CD4-positive, alpha-beta memory T cell (primary cell): ENCODE data around the gene ZNF625. TPM values are rescaled to one million over a fixed set of nuclear protein-coding genes. Genes with fewer than 3 reads are reported as not detected.
A peak's percentile ranks its signal among the peaks of the same experiment; 100 is the strongest.

Experiments
- CTCF ChIA-PET: fragments of 350-600 bp; sonication (Branson Sonifier 250); formaldehyde crosslinking; loops from one replicate; lab custom pipeline; 2021; ENCODE audit warnings: inconsistent platforms; ENCODE audit not compliant: partially characterized antibody; lab: Charles Lee
- POLR2A ChIA-PET: fragments of 350-600 bp; sonication (Branson Sonifier 250); formaldehyde crosslinking; loops from one replicate; lab custom pipeline; 2021; ENCODE audit not compliant: partially characterized antibody; lab: Charles Lee
- DNase-seq, 5 donors: peaks; one replicate each; pipeline versions ENCODE4 v3.0.0 to v3.0.0-alpha.2; 2020 to 2022; ENCODE audit warnings: mixed read lengths in 1 of 5
- H3K27ac ChIP-seq: one replicate; pipeline ENCODE4 v1.7.0; 2013; ENCODE audit warnings: low read depth, low read length
- H3K27me3 ChIP-seq: 2 replicates; pipeline ENCODE4 v1.7.0; 2013; ENCODE audit warnings: mild to moderate bottlenecking, low read length, moderate library complexity; ENCODE audit not compliant: insufficient read depth
- H3K36me3 ChIP-seq: 2 replicates; pipeline ENCODE4 v1.7.0; 2013; ENCODE audit warnings: mild to moderate bottlenecking, low read length, moderate library complexity; ENCODE audit not compliant: insufficient read depth
- H3K4me1 ChIP-seq: 2 replicates; pipeline ENCODE4 v1.7.0; 2013; ENCODE audit warnings: mild to moderate bottlenecking, low read length, moderate library complexity; ENCODE audit not compliant: insufficient read depth
- H3K4me3 ChIP-seq, 2 donors: one replicate each; pipeline ENCODE4 v1.7.0; 2013; ENCODE audit warnings: low read length in 2 of 2, mild to moderate bottlenecking in 1 of 2
- H3K9me3 ChIP-seq, 2 donors: one replicate each; pipeline ENCODE4 v1.7.0; 2013; ENCODE audit warnings: low read length in 2 of 2, control low read depth in 1 of 2; ENCODE audit not compliant: control insufficient read depth in 1 of 2
- H3K27ac Mint-ChIP-seq, 7 donors: one replicate each; pipeline ENCODE4 v1.8.0; 2020 to 2021; ENCODE audit warnings: mixed read lengths in 7 of 7, mild to moderate bottlenecking in 6 of 7, inconsistent platforms in 3 of 7, moderate library complexity in 3 of 7
- H3K27me3 Mint-ChIP-seq, 2 donors: one replicate each; pipeline ENCODE4 v1.8.0; 2020 to 2021; ENCODE audit warnings: mixed read lengths in 2 of 2
- H3K36me3 Mint-ChIP-seq, 2 donors: one replicate each; pipeline ENCODE4 v1.8.0; 2020 to 2021; ENCODE audit warnings: mixed read lengths in 2 of 2, inconsistent platforms in 1 of 2, mild to moderate bottlenecking in 1 of 2
- H3K4me1 Mint-ChIP-seq, 4 donors: one replicate each; pipeline ENCODE4 v1.8.0; 2020 to 2021; ENCODE audit warnings: mixed read lengths in 4 of 4, mild to moderate bottlenecking in 1 of 4
- H3K4me3 Mint-ChIP-seq, 8 donors: one replicate each; pipeline ENCODE4 v1.8.0; 2020 to 2021; ENCODE audit warnings: mixed read lengths in 8 of 8, mild to moderate bottlenecking in 7 of 8, moderate library complexity in 6 of 8, inconsistent platforms in 3 of 8
- H3K9me3 Mint-ChIP-seq, 8 donors: one replicate each; pipeline ENCODE4 v1.8.0; 2020 to 2021; ENCODE audit warnings: mixed read lengths in 8 of 8, mild to moderate bottlenecking in 5 of 8, inconsistent platforms in 3 of 8, moderate library complexity in 1 of 8
- intact Hi-C: fragments of 100-400 bp; cut with micrococcal nuclease; formaldehyde crosslinking; loops from one replicate; pipeline ENCODE4 v1.15.1; 2023
- polyA plus RNA-seq, 2 donors: library from polyadenylated mRNA; unstranded; fragments of 300-500 nt; fragmentation: Illumina TruSeq; gene quantifications; one replicate each; pipeline ENCODE4 v1.2.3, GENCODE V29; 2021
- total RNA-seq, 2 experiments: library from RNA; stranded (reverse); gene quantifications; one replicate each; pipeline ENCODE4 v1.2.3, GENCODE V29; 2021

The ZNF625 gene
- total and polyA plus RNA-seq, 4 experiments from 2014 or later = 0.52 to 2.6 (median 2.1) TPM; not detected in 1

DNA sequence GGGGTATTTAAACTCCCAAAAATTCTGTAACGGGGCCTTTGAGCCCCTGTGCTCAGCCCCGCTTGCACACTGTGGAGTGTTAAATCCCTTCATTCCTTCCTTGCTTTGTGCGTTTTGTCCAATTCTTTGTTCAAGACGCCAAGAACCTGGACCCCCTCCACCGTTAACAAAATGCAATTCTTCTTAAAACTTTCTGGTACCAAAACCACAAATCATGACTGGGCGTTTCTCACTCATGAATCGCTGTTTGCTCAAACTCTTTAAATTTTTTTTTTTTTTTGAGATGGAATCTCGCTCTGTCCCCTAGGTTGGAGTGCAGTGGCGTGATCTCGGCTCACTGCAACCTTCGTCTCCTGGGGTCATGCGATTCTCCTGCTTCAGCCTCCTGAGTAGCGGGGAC lies 17.3 kb downstream of the ZNF625 start:
- CTCF ChIA-PET = interaction anchor here (1.0 to 5.5 kb wide), 6 partner anchors 24 to 357 kb away, joined by 3 to 44 read pairs (median 14); partner anchors contain the start of genes ZNF136 and ZNF700
- intact Hi-C loops = no loop called here
- H3K4me1 ChIP-seq = peaks cover 26% of the 10 kb centered on the region

DNA sequence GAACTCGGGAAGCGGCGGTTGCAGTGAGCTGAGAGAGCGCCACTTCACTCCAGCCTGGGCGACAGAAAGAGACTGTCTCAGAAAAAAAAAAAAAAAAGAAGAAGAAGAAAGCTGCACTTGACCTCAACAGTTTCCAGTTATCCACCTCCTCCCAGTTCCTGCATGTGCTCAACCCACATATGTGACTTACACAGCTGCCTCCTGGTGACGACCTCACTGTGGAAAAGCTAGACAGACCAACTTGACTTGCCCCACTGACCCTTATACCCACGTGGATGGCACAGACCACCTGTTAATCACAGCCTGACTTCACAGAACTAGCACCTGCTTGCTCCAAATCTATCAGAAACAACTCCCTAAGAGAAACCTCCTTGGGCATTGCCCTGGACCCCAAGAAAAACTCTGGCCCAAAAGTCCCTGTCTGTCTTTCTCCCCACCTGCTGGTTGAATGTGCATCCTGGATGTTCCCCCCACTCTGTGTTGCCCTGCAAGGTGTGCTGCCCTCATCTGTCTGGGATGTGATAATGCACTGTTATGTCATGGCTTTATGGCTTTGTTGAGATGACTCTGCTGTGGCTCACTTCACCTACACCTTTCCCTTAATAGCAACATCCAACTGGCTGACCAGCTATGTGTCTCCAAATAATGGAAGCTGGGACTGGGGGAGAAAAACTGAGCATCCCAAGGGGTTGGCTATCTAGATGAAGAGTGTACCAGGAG lies 19.2 kb downstream of the ZNF625 start:
- Mint-ChIP-seq H3K4me3 (peak overlapping the region in 7 of 8 donors; percentile 3 to 83 (median 33)), H3K27me3 (no peaks in the 10 kb centered on the region), H3K27ac (peak overlapping the region in 6 of 7 donors; percentile 36 to 61 (median 56)), H3K36me3 (peaks cover 46 to 49% of the 10 kb centered on the region in 2 donors), H3K9me3 (peaks cover 0 to 25% (median 18%) of the 10 kb centered on the region in 8 donors), H3K4me1 (peaks cover 28 to 43% (median 33%) of the 10 kb centered on the region in 4 donors)
- ChIA-PET CTCF (interaction anchor here (0.7 to 5.5 kb wide), 8 partner anchors 10 to 340 kb away, joined by 3 to 44 read pairs (median 4); partner anchors contain the start of gene ZNF700), POLR2A (no interaction called here)
- no peaks in the 10 kb centered on the region for H3K27me3 ChIP-seq
- H3K27ac ChIP-seq = no peak overlapping the region
- intact Hi-C loops = no loop called here
- DNase-seq = peak in 4 of 5 donors; percentile 35 to 36 (median 36)
- H3K9me3 ChIP-seq = peaks cover 4 to 14% of the 10 kb centered on the region in 2 donors
- peaks cover 21% of the 10 kb centered on the region for H3K36me3 ChIP-seq
- no peak overlapping the region for H3K4me3 ChIP-seq
- peaks cover 26% of the 10 kb centered on the region for H3K4me1 ChIP-seq

More for the DNA sequence above, 17.3 kb downstream of the ZNF625 start:
- Mint-ChIP-seq H3K27me3 (no peaks in the 10 kb centered on the region), H3K4me3 (peak overlapping the region; percentile 81 to 95 (median 91)), H3K27ac (peak overlapping the region in 6 of 7 donors; percentile 29 to 79 (median 49)), H3K4me1 (peaks cover 28 to 43% (median 33%) of the 10 kb centered on the region in 4 donors), H3K36me3 (peaks cover 28 to 32% of the 10 kb centered on the region in 2 donors), H3K9me3 (peaks cover 0 to 9% (median 1%) of the 10 kb centered on the region in 8 donors)
- no peak for DNase-seq
- POLR2A ChIA-PET = interaction anchor here (1.1 to 3.2 kb wide), 5 partner anchors 23 to 215 kb away, joined by 3 to 24 read pairs (median 12); partner anchors contain the start of genes ZNF136, ZNF44, ZNF700 and ZNF763
- H3K27me3 ChIP-seq = no peaks in the 10 kb centered on the region
- no peaks in the 10 kb centered on the region for H3K9me3 ChIP-seq
- H3K4me3 ChIP-seq = peak overlapping the region in 1 of 2 donors; percentile 66
- peaks cover 3% of the 10 kb centered on the region for H3K36me3 ChIP-seq
- H3K27ac ChIP-seq = peak overlapping the region; percentile 63

GRCh38 chr19:12133069-12133468 lies 23.5 kb downstream of the ZNF625 start:
- H3K27ac Mint-ChIP-seq = no peak overlapping the region
- H3K4me3 ChIP-seq = no peak overlapping the region
- H3K9me3 Mint-ChIP-seq = peaks cover 2 to 50% (median 42%) of the 10 kb centered on the region in 8 donors
- H3K27me3 ChIP-seq = no peaks in the 10 kb centered on the region
- POLR2A ChIA-PET = no interaction called here
- no peak overlapping the region for H3K4me3 Mint-ChIP-seq
- no peaks in the 10 kb centered on the region for H3K4me1 ChIP-seq
- H3K27ac ChIP-seq = no peak overlapping the region
- intact Hi-C loops = no loop called here
- peaks cover 4 to 16% of the 10 kb centered on the region in 2 donors for H3K9me3 ChIP-seq
- no peak for DNase-seq
- CTCF ChIA-PET = no interaction called here
- H3K36me3 Mint-ChIP-seq = peaks cover 54 to 64% of the 10 kb centered on the region in 2 donors
- H3K36me3 ChIP-seq = peaks cover 26% of the 10 kb centered on the region
- H3K4me1 Mint-ChIP-seq = peaks cover 4 to 15% (median 9%) of the 10 kb centered on the region in 4 donors
- no peaks in the 10 kb centered on the region for H3K27me3 Mint-ChIP-seq

DNA sequence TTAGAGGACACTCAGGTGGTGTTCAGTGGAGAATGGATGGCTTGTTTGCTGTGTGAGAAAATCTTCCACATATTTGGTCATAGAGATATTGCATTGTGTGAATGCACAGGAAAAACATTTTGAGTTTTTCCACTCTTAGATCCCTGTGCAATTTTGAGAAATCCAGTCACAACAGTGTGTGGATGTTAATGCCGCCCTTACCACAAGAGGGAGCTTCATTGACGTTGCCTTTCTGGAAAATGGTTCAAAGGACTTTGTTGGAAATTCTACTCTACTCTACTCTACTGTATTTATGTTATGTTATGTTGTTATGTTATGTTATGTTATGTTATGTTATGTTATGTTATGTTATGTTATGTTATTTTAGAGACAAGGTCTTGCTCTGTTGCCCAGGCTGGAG lies 29.8 kb downstream of the ZNF625 start:
- Histone ChIP-seq H3K27me3 (no peaks in the 10 kb centered on the region), H3K4me3 (no peak overlapping the region), H3K9me3 (no peaks in the 10 kb centered on the region), H3K4me1 (no peaks in the 10 kb centered on the region), H3K27ac (no peak overlapping the region), H3K36me3 (peaks cover under 1% of the 10 kb centered on the region)
- Mint-ChIP-seq H3K4me3 (no peak overlapping the region), H3K9me3 (peaks cover 2 to 25% (median 18%) of the 10 kb centered on the region in 8 donors), H3K36me3 (peaks cover 6 to 14% of the 10 kb centered on the region in 2 donors), H3K27ac (no peak overlapping the region), H3K4me1 (no peaks in the 10 kb centered on the region), H3K27me3 (no peaks in the 10 kb centered on the region)
- CTCF ChIA-PET = interaction anchor here (0.8 to 1.9 kb wide), 8 partner anchors 10 to 328 kb away, joined by 3 to 10 read pairs (median 3); partner anchors contain the start of genes ZNF20 and ZNF491
- intact Hi-C loops = no loop called here
- POLR2A ChIA-PET = no interaction called here
- DNase-seq = peak in 2 of 5 donors; percentile 7 to 12

DNA sequence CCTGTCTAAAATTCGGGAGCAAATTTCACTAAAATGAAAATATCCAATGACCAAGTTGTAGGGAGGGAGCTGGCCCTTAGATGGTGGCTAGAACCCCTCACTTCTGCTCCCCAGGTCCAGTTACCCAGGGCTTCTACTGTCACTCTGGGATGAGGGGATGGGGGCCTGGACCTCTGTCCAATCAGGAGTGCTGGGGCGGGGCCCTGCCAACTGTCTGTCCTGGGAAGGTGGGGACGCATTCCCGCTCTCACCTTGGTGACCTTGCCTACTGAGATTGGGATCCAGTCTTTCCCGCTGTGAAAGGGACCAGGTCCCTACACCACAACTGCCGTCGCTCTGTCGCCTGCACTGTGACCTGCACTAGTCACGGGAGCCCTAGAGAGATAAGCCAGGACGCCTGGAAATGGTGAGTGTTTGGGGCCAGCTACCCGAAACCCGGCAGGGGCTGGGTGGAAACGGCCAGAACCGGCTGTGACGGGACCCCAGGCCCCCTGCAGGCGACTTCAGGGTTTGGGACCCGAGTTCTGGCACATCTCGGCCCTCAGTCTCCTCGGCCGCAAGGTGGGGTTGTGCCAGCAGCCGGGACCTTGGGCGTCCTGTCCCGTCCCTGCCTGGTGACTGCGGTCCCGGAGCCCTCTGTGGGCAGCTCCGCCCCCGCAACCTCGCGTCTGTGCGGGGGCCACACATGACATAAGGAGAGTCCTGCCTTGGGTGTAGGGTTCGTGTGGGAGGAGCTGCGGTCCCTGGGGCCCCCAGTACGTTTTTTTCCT lies 39.1 kb downstream of the ZNF625 start:
- intact Hi-C loops = no loop called here
- no peaks in the 10 kb centered on the region for H3K9me3 ChIP-seq
- Mint-ChIP-seq H3K4me1 (no peaks in the 10 kb centered on the region), H3K36me3 (no peaks in the 10 kb centered on the region), H3K27ac (no peak overlapping the region), H3K27me3 (no peaks in the 10 kb centered on the region), H3K9me3 (peaks cover 3 to 31% (median 10%) of the 10 kb centered on the region in 8 donors), H3K4me3 (no peak overlapping the region)
- no peak for DNase-seq
- ChIA-PET CTCF (interaction anchor here (2.4 kb wide), 1 partner anchor 58 kb away, joined by 7 read pairs; no protein-coding TSS in a partner anchor), POLR2A (no interaction called here)
- no peaks in the 10 kb centered on the region for H3K27me3 ChIP-seq
- H3K4me1 ChIP-seq = no peaks in the 10 kb centered on the region
- no peak overlapping the region for H3K27ac ChIP-seq
- no peaks in the 10 kb centered on the region for H3K36me3 ChIP-seq
- H3K4me3 ChIP-seq = no peak overlapping the region

GRCh38 chr19:12113121-12113520 lies 43.4 kb downstream of the ZNF625 start:
- no peaks in the 10 kb centered on the region for H3K27me3 Mint-ChIP-seq
- H3K4me3 ChIP-seq = no peak overlapping the region
- H3K36me3 Mint-ChIP-seq = no peaks in the 10 kb centered on the region
- no peaks in the 10 kb centered on the region for H3K9me3 ChIP-seq
- no peaks in the 10 kb centered on the region for H3K27me3 ChIP-seq
- H3K9me3 Mint-ChIP-seq = peaks cover 3 to 43% (median 17%) of the 10 kb centered on the region in 8 donors
- CTCF ChIA-PET = no interaction called here
- no peak overlapping the region for H3K4me3 Mint-ChIP-seq
- H3K27ac ChIP-seq = no peak overlapping the region
- no peaks in the 10 kb centered on the region for H3K4me1 Mint-ChIP-seq
- POLR2A ChIA-PET = no interaction called here
- H3K36me3 ChIP-seq = no peaks in the 10 kb centered on the region
- no peaks in the 10 kb centered on the region for H3K4me1 ChIP-seq
- DNase-seq = no peak
- H3K27ac Mint-ChIP-seq = no peak overlapping the region
- intact Hi-C loops = no loop called here

DNA sequence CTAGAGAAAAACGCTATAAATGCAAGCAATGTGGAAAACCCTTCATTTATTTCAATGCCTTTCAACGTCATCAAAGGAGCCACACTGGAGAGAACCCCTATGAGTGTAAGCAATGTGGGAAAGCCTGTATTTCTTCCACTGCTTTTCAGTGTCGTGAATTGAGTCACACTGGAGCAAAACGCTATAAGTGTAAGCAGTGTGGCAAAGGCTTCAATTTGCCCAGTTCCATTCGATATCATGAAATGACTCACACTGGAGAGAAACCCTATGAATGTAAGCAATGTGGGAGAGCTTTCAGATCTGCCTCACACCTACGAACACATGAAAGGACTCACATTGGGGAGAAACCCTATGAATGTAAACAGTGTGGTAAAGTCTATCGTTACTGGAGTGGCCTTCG lies 43.8 kb downstream of the ZNF625 start:
- DNase-seq = no peak
- POLR2A ChIA-PET = no interaction called here
- Histone ChIP-seq H3K27ac (no peak overlapping the region), H3K4me1 (no peaks in the 10 kb centered on the region), H3K9me3 (no peaks in the 10 kb centered on the region), H3K4me3 (no peak overlapping the region), H3K27me3 (no peaks in the 10 kb centered on the region), H3K36me3 (no peaks in the 10 kb centered on the region)
- CTCF ChIA-PET = no interaction called here
- H3K4me1 Mint-ChIP-seq = no peaks in the 10 kb centered on the region
- peaks cover 3 to 43% (median 17%) of the 10 kb centered on the region in 8 donors for H3K9me3 Mint-ChIP-seq
- intact Hi-C loops = no loop called here
- no peak overlapping the region for H3K27ac Mint-ChIP-seq
- no peak overlapping the region for H3K4me3 Mint-ChIP-seq
- no peaks in the 10 kb centered on the region for H3K36me3 Mint-ChIP-seq
- H3K27me3 Mint-ChIP-seq = no peaks in the 10 kb centered on the region
